HCT116 (cell line): ENCODE results near the gene FBXO47. TPM values are rescaled to one million over a fixed set of nuclear protein-coding genes. Genes with fewer than 3 reads are reported as not detected.
A peak's percentile ranks its signal among the peaks of the same experiment; 100 is the strongest.
"Not testable (repeated sequence)": the region's sequence is repeated elsewhere in the genome, so short reads cannot be mapped to it uniquely, and the experiment has no call there.

Experiments used
- ATAC-seq: fragments of 200-7000 bp; cut with Tn5 transposase; 2 replicates; pipeline ENCODE4 v1.9.1; 2020; ENCODE audit warnings: mild to moderate bottlenecking, moderate library complexity
- BruUV-seq: library from RNA; stranded (reverse); fragments of 400-500 nt; replicated peaks from 2 replicates; lab custom pipeline; 2021; lab: Mats Ljungman, UMichigan
- CTCF ChIA-PET: fragments of 300-600 bp; sonication (Branson Sonifier 250); formaldehyde crosslinking; loops from one replicate; lab custom pipeline; 2021; ENCODE audit warnings: antibody characterized with exemption; lab: Charles Lee
- POLR2A ChIA-PET: fragments of 300-600, 350-600 bp; sonication (Branson Sonifier 250); formaldehyde crosslinking; loops from one replicate; lab custom pipeline; 2021; ENCODE audit warnings: antibody characterized with exemption; lab: Charles Lee
- RAD21 ChIA-PET, 2 experiments: fragments of 300-600 bp; sonication (Branson Sonifier 250); formaldehyde crosslinking; loops; one replicate each; lab custom pipeline; 2023; ENCODE audit warnings: low total read pairs in 2 of 2; ENCODE audit not compliant: uncharacterized antibody in 2 of 2, unreplicated experiment in 2 of 2, low non-redundant PET in 1 of 2; lab: Charles Lee
- DNase-seq: peaks from one replicate; pipeline ENCODE4 v3.0.0-alpha.2; 2010; ENCODE audit warnings: low read depth, low spot score
- H2AFZ ChIP-seq: fragments of 200-600 bp; shearing (Covaris generic), sonication (generic); 2 replicates; pipeline ENCODE4 v1.6.1; 2017; ENCODE audit warnings: low read depth, mixed run types, mixed read lengths, antibody characterized with exemption, low read length; ENCODE audit not compliant: poor library complexity, severe bottlenecking
- H3K27ac ChIP-seq: 2 replicates; pipeline ENCODE4 v1.5.1; 2012; ENCODE audit warnings: low read depth, low read length
- H3K27me3 ChIP-seq: fragments of 200-600 bp; sonication (generic); 2 replicates; pipeline ENCODE4 v1.6.1; 2016; ENCODE audit warnings: mixed run types, low read length, mixed read lengths; ENCODE audit not compliant: insufficient read depth
- H3K36me3 ChIP-seq, 2 experiments: fragments of 200-500 bp in 1 of 2; fragments of 200-600 bp in 1 of 2; sonication (Bioruptor generic) in 1 of 2; sonication (generic) in 1 of 2; 2 replicates each; pipeline versions ENCODE4 v1.5.1 to v1.6.1; 2014 to 2016; ENCODE audit warnings: low read length in 2 of 2, inconsistent platforms in 1 of 2, mixed read lengths in 1 of 2, mixed run types in 1 of 2; ENCODE audit not compliant: insufficient read depth in 2 of 2, control insufficient read depth in 1 of 2
- H3K4me1 ChIP-seq, 2 experiments: fragments of 200-600 bp in 1 of 2; sonication (generic) in 1 of 2; 2 replicates each; pipeline versions ENCODE4 v1.5.1 to v1.6.1; 2012 to 2017; ENCODE audit warnings: low read length in 2 of 2, inconsistent platforms in 1 of 2, mild to moderate bottlenecking in 1 of 2, mixed read lengths in 1 of 2, mixed run types in 1 of 2, moderate library complexity in 1 of 2; ENCODE audit not compliant: insufficient read depth in 2 of 2, control insufficient read depth in 1 of 2
- H3K4me2 ChIP-seq: fragments of 200-600 bp; sonication (generic); 2 replicates; pipeline ENCODE4 v1.6.1; 2017; ENCODE audit warnings: mixed run types, low read length, mixed read lengths
- H3K4me3 ChIP-seq, 2 experiments: fragments of 200-600 bp in 1 of 2; sonication (generic) in 1 of 2; replicated peaks in 1 of 2; 2 replicates each; pipeline ENCODE4 v1.5.1; 2011 to 2016; ENCODE audit warnings: low read length in 2 of 2, control low read depth in 1 of 2, low read depth in 1 of 2, mild to moderate bottlenecking in 1 of 2, mixed read lengths in 1 of 2, mixed run types in 1 of 2
- H3K79me2 ChIP-seq: fragments of 200-600 bp; sonication (generic); 2 replicates; pipeline ENCODE4 v1.6.1; 2017; ENCODE audit warnings: mild to moderate bottlenecking, mixed run types, low read length, moderate library complexity, mixed read lengths; ENCODE audit not compliant: insufficient read depth
- H3K9ac ChIP-seq: fragments of 200-600 bp; sonication (generic); 2 replicates; pipeline ENCODE4 v1.6.1; 2016; ENCODE audit warnings: low read length, mixed read lengths
- H3K9me2 ChIP-seq: fragments of 200-600 bp; sonication (generic), shearing (Covaris generic); 2 replicates; pipeline ENCODE4 v1.6.1; 2017; ENCODE audit warnings: mixed run types, mild to moderate bottlenecking, moderate library complexity; ENCODE audit not compliant: insufficient read depth
- H3K9me3 ChIP-seq, 2 experiments: fragments of 200-500 bp in 1 of 2; fragments of 200-600 bp in 1 of 2; sonication (Bioruptor generic) in 1 of 2; sonication (generic) in 1 of 2; 2 replicates each; pipeline ENCODE4 v1.6.1; 2014 to 2017; ENCODE audit warnings: low read length in 2 of 2, mixed read lengths in 2 of 2, inconsistent platforms in 1 of 2, low read depth in 1 of 2, mild to moderate bottlenecking in 1 of 2, mixed run types in 1 of 2, moderate library complexity in 1 of 2; ENCODE audit not compliant: control insufficient read depth in 1 of 2, insufficient read depth in 1 of 2
- H4K20me1 ChIP-seq: fragments of 200-600 bp; sonication (generic), shearing (Covaris generic); 2 replicates; pipeline ENCODE4 v1.6.1; 2017; ENCODE audit warnings: mixed run types, mild to moderate bottlenecking, moderate library complexity; ENCODE audit not compliant: insufficient read depth
- CEBPB ChIP-seq: IDR thresholded peaks from 2 replicates; pipeline ENCODE4 v1.6.1; 2012; ENCODE audit warnings: low read depth
- CTCF ChIP-seq, 3 experiments: fragments of 200-600 bp in 1 of 3; sonication (generic) in 1 of 3; IDR thresholded peaks in 2 of 3; conservative IDR thresholded peaks in 1 of 3; 2 replicates each; pipeline ENCODE4 v1.5.1; 2012 to 2017; ENCODE audit warnings: low read depth in 2 of 3, low read length in 2 of 3, antibody characterized with exemption in 1 of 3, borderline replicate concordance in 1 of 3, control low read depth in 1 of 3, mild to moderate bottlenecking in 1 of 3, mixed read lengths in 1 of 3, mixed run types in 1 of 3, moderate library complexity in 1 of 3; ENCODE audit not compliant: insufficient read depth in 1 of 3
- SP1 ChIP-seq: IDR thresholded peaks from 2 replicates; pipeline ENCODE4 v1.6.1; 2012; ENCODE audit warnings: low read depth
- intact Hi-C: fragments of 100-400 bp; cut with micrococcal nuclease; formaldehyde crosslinking; loops from 2 replicates; pipeline ENCODE4 v1.10.0; 2022
- total RNA-seq: library from RNA; stranded (reverse); gene quantifications from one replicate; pipeline ENCODE4 v1.2.1, GENCODE V29; 2021; ENCODE audit not compliant: unreplicated experiment
- TF ChIP-seq, protein P1 (sequence below): IDR thresholded peaks from 2 replicates; pipeline ENCODE4 v1.6.1; 2012

Gene FBXO47
- total RNA-seq, 1 experiment from 2014 or later: not detected

DNA sequence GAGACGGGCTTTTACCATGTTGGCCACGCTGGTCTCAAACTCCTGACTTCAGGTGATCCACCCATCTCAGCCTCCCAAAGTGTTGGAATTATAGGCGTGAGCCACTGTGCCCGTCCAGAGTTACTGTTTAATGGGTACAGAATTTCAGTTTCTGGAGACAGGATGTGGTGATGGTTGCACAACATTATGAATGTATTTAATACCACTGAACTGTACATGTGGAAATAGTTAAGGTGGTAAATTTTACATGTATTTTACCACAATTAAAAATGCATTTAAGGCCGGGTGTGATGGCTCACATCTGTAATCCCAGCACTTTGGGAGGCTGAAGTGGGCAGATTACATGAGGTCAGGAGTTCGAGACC is 9.0 kb upstream of the FBXO47 start:
- Histone ChIP-seq H3K4me1 (peaks cover 7 to 15% of the 10 kb centered on the region in 2 experiments), H3K4me2 (peak overlapping the region; percentile 81)
- DNase-seq, RAD21 ChIA-PET, H2AFZ ChIP-seq, H3K27me3 ChIP-seq, H3K9me2 ChIP-seq, H3K36me3 ChIP-seq, BruUV-seq, POLR2A ChIA-PET, H3K79me2 ChIP-seq, H3K27ac ChIP-seq, H3K4me3 ChIP-seq, H4K20me1 ChIP-seq, H3K9ac ChIP-seq, H3K9me3 ChIP-seq: not testable (repeated sequence)
- CTCF ChIA-PET: interaction anchor here (1.0 to 2.1 kb wide), 4 partner anchors 13 to 189 kb away, joined by 3 to 8 read pairs (median 3); no protein-coding TSS in a partner anchor
- ATAC-seq: peak; percentile 49
- intact Hi-C loops: loop anchor here (5.0 kb wide), 1 partner anchor 261 kb away; no protein-coding TSS in a partner anchor
- TF ChIP-seq CEBPB: 0 out of 2 replicates have a peak, but pooled peaks have one; percentile 24
- TF ChIP-seq, protein P1, sequence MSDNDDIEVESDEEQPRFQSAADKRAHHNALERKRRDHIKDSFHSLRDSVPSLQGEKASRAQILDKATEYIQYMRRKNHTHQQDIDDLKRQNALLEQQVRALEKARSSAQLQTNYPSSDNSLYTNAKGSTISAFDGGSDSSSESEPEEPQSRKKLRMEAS: 0 out of 2 replicates have a peak, but pooled peaks have one; percentile 4

GRCh38 chr17:38970804-38971203 is 3.6 kb upstream of the FBXO47 start:
- TF ChIP-seq SP1 (no peak), CTCF (IDR thresholded peaks at IDR 0.05 in 2 of 3, conservative IDR thresholded peaks at IDR 0.05 in 1 of 3; ENCODE audit: borderline replicate concordance in 1 of 3, insufficient read depth in 1 of 3, low read depth in 2 of 3, low read length in 2 of 3) (peak in 1 of 3 experiments; percentile 5; a peak in 1 of 6 replicates)
- ChIA-PET CTCF (interaction anchor here (0.6 to 1.6 kb wide), 4 partner anchors 12 to 273 kb away, joined by 4 to 8 read pairs (median 4); no protein-coding TSS in a partner anchor), POLR2A (interaction anchor here (1.4 kb wide), 1 partner anchor 182 kb away, joined by 4 read pairs; no protein-coding TSS in a partner anchor), RAD21 (no interaction called here)
- Histone ChIP-seq H3K4me3 (no peak overlapping the region), H3K9me3 (no peaks in the 10 kb centered on the region), H3K4me2 (0 out of 2 replicates have a peak overlapping the region, but pooled peaks have one; percentile 8), H2AFZ (peak overlapping the region; percentile 77), H3K36me3 (no peaks in the 10 kb centered on the region), H4K20me1 (no peaks in the 10 kb centered on the region), H3K9me2 (no peaks in the 10 kb centered on the region), H3K9ac (no peak overlapping the region), H3K27me3 (no peaks in the 10 kb centered on the region), H3K27ac (no peak overlapping the region), H3K79me2 (no peaks in the 10 kb centered on the region), H3K4me1 (peaks cover 14 to 18% of the 10 kb centered on the region in 2 experiments)
- ATAC-seq (peak; percentile 58), DNase-seq (no peak)
- intact Hi-C loops: no loop called here
- no TSS peak for BruUV-seq
